H54 (cell line): ENCODE data around the gene HNF4A.

ENCODE experiments used
- DNase-seq: peaks from one replicate; pipeline ENCODE4 v3.0.0; 2011; ENCODE audit warnings: low spot score, mixed read lengths; ENCODE audit not compliant: insufficient read length
- FAIRE-seq: peaks from 3 replicates; lab custom pipeline; 2011; peaks lifted over from hg19 to GRCh38; lab: Jason Lieb, UNC
- POLR2A ChIP-seq: IDR thresholded peaks from 2 replicates; pipeline ENCODE4 v1.6.1; 2011; ENCODE audit warnings: low read depth, mild to moderate bottlenecking, low read length

HNF4A gene

DNA sequence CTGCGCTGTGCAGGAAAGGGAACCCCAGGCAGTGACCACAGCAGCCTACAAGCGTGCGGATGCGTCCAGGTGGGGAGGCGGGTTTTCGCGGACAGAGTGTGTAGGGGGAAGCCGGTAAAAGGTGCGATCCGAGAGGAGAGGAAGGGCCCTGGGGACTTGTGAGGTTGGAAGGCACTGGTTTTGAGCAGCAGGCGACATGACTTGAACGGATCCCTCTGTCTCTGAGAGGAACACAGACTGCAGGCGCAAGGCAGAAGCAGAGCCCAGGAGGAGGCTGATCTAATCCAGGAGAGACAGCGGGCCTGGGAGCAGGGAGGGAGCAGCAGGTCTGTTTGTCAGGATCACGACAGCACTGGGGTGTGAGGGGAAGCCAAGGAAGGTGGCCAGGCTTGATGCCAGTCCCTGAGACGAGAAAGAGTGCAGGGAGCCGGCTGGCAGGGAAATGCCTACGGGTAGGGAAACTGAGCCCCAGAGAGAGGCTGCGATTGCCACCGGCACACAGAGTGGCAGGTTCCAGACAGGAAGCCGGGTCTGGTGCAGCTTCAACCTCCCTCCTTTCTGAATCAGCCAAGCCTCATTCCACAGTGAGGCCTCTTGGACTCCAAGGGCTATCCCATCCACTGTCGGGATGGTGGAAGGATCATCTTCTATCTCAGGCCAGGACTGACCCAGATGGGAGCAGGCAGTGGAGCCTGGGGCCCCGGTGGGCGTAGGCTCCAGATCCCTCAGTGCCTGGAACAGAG, 57.1 kb downstream of the HNF4A start:
- FAIRE-seq, result no peak
- no peak for TF ChIP-seq POLR2A
- no peak for DNase-seq

DNA sequence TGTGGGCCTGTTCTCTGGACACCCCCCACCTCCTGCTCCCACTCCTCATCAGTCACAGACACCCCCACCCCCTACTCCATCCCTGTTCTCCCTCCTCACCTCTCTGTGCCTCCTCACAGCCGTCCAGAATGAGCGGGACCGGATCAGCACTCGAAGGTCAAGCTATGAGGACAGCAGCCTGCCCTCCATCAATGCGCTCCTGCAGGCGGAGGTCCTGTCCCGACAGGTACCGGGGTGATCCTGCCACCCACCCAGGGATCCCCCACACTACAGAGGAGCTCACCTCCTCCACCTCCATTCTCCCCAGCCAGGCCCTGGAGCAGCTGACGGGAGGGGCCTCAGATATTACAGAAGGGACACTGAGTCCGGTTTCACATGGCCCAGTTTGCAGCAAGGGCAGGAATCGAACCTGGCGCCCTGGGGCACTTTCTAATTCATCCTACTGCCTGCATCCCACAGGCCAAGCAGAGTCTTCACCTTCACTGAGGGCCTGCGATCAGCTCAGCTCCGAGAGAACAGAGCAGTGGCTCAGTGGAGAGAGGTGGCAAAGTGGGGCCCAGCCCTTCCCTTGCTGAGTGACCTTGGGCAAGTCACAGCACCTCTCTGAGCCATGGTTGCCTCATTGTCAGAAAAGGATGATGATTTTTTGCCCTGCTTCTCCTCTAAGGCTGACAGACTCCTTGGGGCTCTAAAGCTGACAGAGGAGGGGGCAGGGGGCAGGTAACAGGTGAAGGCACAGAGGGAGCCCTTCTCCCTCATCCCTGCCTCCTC, 58.3 kb downstream of the HNF4A start:
- no peak for TF ChIP-seq POLR2A
- DNase-seq (no peak), FAIRE-seq (no peak)

DNA sequence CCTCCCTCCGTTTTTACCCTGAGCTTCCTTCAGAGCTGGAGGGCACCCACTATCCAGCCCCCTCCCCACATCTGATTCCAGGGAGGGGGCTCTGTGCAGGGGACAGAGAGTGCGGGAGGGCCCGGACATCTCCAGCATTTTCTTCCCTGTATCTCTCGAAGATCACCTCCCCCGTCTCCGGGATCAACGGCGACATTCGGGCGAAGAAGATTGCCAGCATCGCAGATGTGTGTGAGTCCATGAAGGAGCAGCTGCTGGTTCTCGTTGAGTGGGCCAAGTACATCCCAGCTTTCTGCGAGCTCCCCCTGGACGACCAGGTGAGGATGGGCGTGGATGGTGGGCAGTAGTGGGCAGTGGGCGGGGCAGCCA, 58.8 kb downstream of the HNF4A start:
- no peak for DNase-seq
- FAIRE-seq, result no peak
- no peak for TF ChIP-seq POLR2A

DNA sequence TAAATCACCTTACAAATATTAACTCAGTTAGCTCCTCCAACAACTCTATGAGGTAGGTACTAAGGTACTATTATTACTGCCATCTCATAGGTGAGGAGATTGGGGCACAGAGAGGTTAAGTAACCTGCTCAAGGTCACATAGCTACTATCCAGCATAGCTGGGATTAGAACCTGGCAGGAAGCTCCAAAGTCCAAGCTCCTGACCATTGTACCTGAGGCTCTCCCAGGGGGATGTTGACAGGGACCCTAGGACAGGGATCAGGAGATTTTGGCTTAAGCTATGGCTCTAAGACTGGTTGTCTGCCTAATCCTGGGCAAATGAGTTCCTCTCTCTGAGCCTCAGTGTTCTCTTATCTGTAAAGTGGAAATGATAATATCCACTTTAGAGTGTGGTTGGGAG, 59.3 kb downstream of the HNF4A start:
- FAIRE-seq (no peak), DNase-seq (no peak)
- TF ChIP-seq POLR2A, result no peak

DNA sequence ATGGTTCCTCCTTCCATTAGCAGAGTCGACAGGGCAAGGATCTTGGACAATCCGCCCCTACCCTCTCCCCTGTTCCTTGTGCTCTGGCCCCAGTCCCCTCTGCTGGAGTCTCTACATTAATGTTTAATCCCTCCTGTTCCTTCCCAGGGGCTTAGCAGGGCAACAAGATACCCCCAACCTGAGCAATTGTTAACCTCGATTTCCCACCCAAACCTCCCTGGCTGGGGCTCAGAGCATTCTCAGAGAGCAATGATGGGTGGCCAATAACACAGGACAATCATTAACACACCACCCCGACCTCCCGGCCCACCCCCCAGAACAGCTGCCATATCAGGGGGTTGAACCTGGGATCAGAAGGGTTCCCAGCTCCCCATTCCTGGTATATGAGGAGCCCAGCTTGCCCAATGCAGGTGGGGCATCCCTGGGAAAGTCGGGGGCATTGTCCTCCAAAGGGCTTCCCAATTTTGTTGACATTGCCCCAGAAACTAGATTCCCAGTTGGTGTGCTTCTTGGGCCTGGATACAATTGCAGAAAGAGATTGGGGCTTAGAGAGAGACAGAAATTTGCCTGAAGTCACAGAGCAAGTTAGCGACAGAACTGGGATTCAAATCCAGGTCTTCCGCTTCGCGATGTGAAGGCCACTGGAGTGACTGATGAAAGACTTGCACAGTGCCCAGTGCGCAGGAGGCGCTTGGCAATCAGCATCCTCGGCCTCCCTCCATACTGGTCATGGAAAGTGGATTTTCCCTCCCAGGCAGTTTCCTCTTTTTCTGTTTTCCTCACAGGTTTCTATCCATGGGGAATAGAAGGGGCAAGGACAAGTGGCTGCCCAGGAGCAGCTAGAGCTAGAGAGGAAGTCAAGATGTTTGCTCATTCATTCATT, 60.6 kb downstream of the HNF4A start:
- DNase-seq, result no peak
- no peak for TF ChIP-seq POLR2A
- no peak for FAIRE-seq

DNA sequence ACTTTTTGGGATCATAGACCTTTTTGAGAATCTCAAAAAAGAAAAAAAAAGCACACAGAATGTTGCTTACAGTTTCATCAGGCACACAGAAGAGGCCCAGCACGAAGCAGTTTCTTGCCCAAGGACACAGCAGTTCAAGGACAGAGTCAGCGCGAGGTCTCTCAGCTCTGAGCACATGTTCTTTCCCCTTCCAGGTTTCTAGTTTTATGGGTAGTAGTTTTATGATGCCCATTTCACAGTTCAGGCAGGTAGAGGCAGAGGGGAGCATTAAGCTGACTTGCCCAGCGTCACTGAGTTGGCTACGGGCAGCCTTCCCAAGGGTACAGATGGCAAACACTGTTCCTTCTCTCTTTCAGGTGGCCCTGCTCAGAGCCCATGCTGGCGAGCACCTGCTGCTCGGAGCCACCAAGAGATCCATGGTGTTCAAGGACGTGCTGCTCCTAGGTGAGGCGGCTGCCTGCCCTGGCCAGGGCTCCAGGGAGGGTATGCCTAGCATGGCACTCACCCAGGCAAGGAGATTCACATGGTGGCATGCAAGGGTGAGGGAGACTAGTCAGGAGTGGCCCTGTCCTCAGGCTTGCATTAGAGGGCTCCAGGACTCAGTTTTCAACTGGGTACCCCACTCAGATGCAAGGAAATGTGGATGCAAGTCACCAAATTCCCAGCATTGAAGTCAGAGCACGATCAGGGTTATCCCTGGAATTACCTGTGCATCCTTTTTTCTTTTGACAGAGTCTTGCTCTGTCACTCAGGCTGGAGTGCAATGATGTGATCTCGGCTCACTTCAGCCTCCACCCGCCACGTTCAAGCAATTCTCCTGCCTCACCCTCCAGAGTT, 62.8 kb downstream of the HNF4A start:
- no peak for DNase-seq
- no peak for FAIRE-seq
- no peak for TF ChIP-seq POLR2A

DNA sequence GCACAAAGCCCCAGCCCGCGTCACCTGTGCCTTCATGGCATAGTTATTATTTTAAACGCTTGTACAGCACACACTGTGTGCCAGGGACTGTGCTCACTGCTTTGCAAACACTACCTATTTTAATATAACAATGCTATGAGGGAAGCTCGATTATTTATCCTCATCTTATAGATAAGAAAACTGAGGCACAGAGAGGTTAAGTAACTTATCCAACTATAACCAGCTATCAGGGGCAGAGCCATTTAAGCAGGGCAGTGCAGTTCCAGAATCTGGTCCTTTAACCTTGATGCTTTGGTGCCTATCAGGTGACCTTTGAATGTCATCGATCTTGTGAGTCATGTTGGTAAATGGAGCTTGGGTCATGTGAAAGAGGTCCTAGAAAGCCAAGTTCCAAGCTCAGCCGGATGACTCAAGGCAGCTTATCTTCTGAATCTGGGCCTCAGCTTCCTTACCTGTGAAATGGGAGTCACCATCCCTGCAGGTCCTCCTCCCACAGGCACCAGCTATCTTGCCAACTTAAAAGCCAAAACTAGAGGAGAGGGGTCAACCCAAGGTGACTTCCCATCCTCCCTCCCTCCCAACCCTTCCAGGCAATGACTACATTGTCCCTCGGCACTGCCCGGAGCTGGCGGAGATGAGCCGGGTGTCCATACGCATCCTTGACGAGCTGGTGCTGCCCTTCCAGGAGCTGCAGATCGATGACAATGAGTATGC, 63.8 kb downstream of the HNF4A start:
- no peak for DNase-seq
- no peak for TF ChIP-seq POLR2A
- FAIRE-seq, result no peak

DNA sequence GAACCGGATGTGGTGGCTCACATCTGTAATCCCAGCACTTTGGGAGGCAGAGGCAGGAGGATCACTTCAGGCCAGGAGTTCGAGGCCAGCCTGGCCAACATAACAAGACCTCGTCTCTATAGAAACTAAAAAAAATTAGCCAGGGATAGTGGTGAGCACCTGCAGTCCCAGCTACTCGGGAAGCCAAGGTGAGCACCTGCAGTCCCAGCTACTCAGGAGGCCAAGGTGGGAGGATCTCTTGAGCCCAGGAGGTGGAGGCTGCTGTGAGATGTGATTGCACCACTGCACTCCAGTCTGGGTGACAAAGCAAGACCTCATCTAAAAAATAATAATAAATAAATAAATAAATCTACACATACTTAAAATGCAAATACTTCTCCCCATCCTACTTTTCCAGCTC, 65.0 kb downstream of the HNF4A start:
- no peak for TF ChIP-seq POLR2A
- FAIRE-seq, result no peak
- no peak for DNase-seq

DNA sequence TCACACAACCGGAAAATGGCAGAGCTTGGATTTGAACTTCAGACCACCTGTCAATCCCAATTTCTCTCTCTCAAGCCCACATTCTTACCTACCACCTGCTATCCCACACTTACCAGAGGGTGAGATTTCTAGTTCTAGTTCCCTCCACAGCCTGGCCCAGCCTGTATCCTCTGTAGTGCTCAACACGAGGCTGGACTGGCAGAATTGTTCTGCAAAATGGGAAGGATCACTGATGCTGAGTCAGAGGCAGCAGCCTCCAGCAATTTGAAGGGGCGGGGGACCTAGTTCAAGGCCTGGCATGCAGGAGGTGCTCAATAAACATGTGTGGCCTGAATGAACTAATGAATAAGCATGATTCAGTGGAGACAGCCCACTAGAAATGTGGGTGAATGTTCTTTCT, 66.6 kb downstream of the HNF4A start:
- peak; percentile 20 for FAIRE-seq
- no peak for TF ChIP-seq POLR2A
- DNase-seq, result peak; percentile 54

DNA sequence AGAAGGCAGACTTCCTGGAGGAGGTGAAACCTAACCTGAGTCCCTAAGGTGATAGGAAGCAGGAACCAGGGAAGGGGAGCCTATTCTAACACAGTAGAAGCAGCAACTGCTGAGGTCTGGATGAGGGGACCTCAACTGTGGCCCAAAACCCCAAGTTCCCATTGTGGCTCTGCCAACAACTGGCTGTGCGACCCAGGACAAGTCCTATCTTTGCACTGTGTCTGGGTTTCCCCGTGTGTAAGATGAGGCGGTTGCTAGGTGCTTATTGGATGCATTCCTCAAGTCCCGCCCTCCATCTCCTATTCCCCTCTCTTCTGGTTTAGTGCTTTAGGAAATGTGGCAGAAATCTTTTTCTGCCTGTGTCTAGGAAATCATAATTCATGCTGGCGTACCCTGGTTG, 68.0 kb downstream of the HNF4A start:
- no peak for FAIRE-seq
- DNase-seq, result no peak
- TF ChIP-seq POLR2A, result no peak

DNA sequence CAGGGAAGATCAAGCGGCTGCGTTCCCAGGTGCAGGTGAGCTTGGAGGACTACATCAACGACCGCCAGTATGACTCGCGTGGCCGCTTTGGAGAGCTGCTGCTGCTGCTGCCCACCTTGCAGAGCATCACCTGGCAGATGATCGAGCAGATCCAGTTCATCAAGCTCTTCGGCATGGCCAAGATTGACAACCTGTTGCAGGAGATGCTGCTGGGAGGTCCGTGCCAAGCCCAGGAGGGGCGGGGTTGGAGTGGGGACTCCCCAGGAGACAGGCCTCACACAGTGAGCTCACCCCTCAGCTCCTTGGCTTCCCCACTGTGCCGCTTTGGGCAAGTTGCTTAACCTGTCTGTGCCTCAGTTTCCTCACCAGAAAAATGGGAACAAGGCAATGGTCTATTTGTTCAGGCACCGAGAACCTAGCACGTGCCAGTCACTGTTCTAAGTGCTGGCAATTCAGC, 68.6 kb downstream of the HNF4A start:
- TF ChIP-seq POLR2A, result no peak
- DNase-seq (no peak), FAIRE-seq (no peak)

DNA sequence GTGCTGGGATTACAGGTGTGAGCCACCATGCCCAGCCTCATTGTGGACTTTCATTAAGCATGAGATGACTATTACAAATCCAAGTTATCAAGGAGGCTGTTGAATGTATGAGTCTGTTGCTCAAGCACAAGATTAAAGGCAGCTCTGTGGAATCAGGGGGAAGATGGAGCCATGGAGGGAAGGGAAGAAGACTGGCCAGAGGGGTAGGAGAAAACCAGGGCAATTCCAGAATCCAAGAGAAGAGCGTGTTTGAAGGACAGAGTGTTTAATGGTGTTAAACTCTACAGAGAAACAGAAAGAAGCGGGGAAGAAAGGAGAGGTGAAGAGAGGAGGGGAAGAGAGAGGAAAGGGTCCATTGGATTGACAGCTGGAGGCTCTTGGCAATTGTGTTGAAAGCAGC, 70.4 kb downstream of the HNF4A start:
- DNase-seq (no peak), FAIRE-seq (no peak)
- TF ChIP-seq POLR2A, result no peak
